GM23338 (cell line): ENCODE measurements around the gene RCCD1. TPM values are rescaled to one million over a fixed set of nuclear protein-coding genes. Genes with fewer than 3 reads are reported as not detected.

Experiments used
- ATAC-seq: fragments of 200-7000 bp; cut with Tn5 transposase; 3 replicates; pipeline ENCODE4 v1.9.1; 2020
- DNase-seq: peaks from one replicate; pipeline ENCODE4 v3.0.0-alpha.2; 2015; ENCODE audit warnings: low spot score
- H2AFZ ChIP-seq: fragments of 200-600 bp; sonication (generic); 2 replicates; pipeline ENCODE4 v1.8.0; 2016; ENCODE audit warnings: antibody characterized with exemption, mild to moderate bottlenecking, moderate library complexity
- H3F3A ChIP-seq: fragments of 200-600 bp; sonication (generic); replicated peaks from 2 replicates; pipeline ENCODE4 v1.8.0; 2017; ENCODE audit warnings: antibody characterized with exemption, mixed run types, low read depth
- H3K27ac ChIP-seq: fragments of 200-600 bp; sonication (generic); 2 replicates; pipeline ENCODE4 v1.6.1; 2016; ENCODE audit warnings: low read depth
- H3K27me3 ChIP-seq: fragments of 200-600 bp; sonication (generic); 2 replicates; pipeline ENCODE4 v1.8.0; 2016; ENCODE audit warnings: mild to moderate bottlenecking, mixed run types, moderate library complexity; ENCODE audit not compliant: insufficient read depth
- H3K36me3 ChIP-seq: fragments of 200-600 bp; sonication (generic); 2 replicates; pipeline ENCODE4 v1.8.0; 2016; ENCODE audit warnings: mild to moderate bottlenecking; ENCODE audit not compliant: insufficient read depth
- H3K4me1 ChIP-seq: fragments of 200-600 bp; sonication (generic); 2 replicates; pipeline ENCODE4 v1.8.0; 2016; ENCODE audit warnings: mild to moderate bottlenecking, moderate library complexity; ENCODE audit not compliant: insufficient read depth
- H3K4me2 ChIP-seq: fragments of 200-600 bp; sonication (generic); 2 replicates; pipeline ENCODE4 v1.7.1; 2017; ENCODE audit warnings: mixed run types
- H3K4me3 ChIP-seq: fragments of 200-600 bp; sonication (generic); 2 replicates; pipeline ENCODE4 v1.6.1; 2016; ENCODE audit warnings: mixed run types
- H3K79me2 ChIP-seq: fragments of 200-600 bp; sonication (generic); replicated peaks from 2 replicates; pipeline ENCODE4 v1.8.0; 2017; ENCODE audit warnings: mild to moderate bottlenecking; ENCODE audit not compliant: insufficient read depth
- H3K9me2 ChIP-seq: fragments of 200-600 bp; sonication (generic); 2 replicates; pipeline ENCODE4 v1.8.0; 2017; ENCODE audit not compliant: insufficient read depth
- H4K20me1 ChIP-seq: fragments of 200-600 bp; sonication (generic); replicated peaks from 2 replicates; pipeline ENCODE4 v1.8.0; 2017; ENCODE audit warnings: mild to moderate bottlenecking; ENCODE audit not compliant: insufficient read depth
- H3K27ac Mint-ChIP-seq: 2 replicates; pipeline ENCODE4 v1.8.0; 2020; ENCODE audit warnings: inconsistent platforms, mild to moderate bottlenecking, moderate library complexity, mixed read lengths
- H3K27me3 Mint-ChIP-seq: 3 replicates; pipeline ENCODE4 v1.8.0; 2022; ENCODE audit warnings: low read depth, mild to moderate bottlenecking, moderate library complexity, mixed read lengths, inconsistent platforms; ENCODE audit not compliant: insufficient read depth, poor library complexity
- H3K36me3 Mint-ChIP-seq: 3 replicates; pipeline ENCODE4 v1.8.0; 2021; ENCODE audit warnings: low read depth, mild to moderate bottlenecking, inconsistent platforms, moderate library complexity, mixed read lengths
- H3K4me1 Mint-ChIP-seq: 3 replicates; pipeline ENCODE4 v1.8.0; 2020; ENCODE audit warnings: mild to moderate bottlenecking, inconsistent platforms, mixed read lengths
- H3K4me3 Mint-ChIP-seq: 3 replicates; pipeline ENCODE4 v1.8.0; 2021; ENCODE audit warnings: moderate library complexity, mild to moderate bottlenecking, inconsistent platforms, mixed read lengths
- H3K9me3 Mint-ChIP-seq: 3 replicates; pipeline ENCODE4 v1.8.0; 2020; ENCODE audit warnings: moderate library complexity, mild to moderate bottlenecking, inconsistent platforms, mixed read lengths
- CREB1 ChIP-seq: fragments of 250-450 bp; sonication (Bioruptor Pico); IDR thresholded peaks from 2 replicates; pipeline ENCODE4 v1.5.0; 2020; ENCODE audit warnings: low read depth, mild to moderate bottlenecking, moderate library complexity
- EZH2 ChIP-seq: fragments of 200-600 bp; sonication (generic); IDR thresholded peaks from one replicate; pipeline ENCODE4 v1.8.0; 2017; ENCODE audit warnings: antibody characterized with exemption, mild to moderate bottlenecking, low read depth; ENCODE audit not compliant: unreplicated experiment
- EZH2phosphoT487 ChIP-seq: fragments of 200-600 bp; sonication (generic); IDR thresholded peaks from one replicate; pipeline ENCODE4 v1.8.1; 2018; ENCODE audit warnings: antibody characterized with exemption; ENCODE audit not compliant: unreplicated experiment
- JUNB ChIP-seq: IDR thresholded peaks from one replicate; pipeline ENCODE4 v1.6.1; 2016; ENCODE audit warnings: antibody characterized with exemption; ENCODE audit not compliant: unreplicated experiment
- NANOG ChIP-seq: IDR thresholded peaks from 2 replicates; pipeline ENCODE4 v1.6.1; 2016; ENCODE audit warnings: antibody characterized with exemption, borderline replicate concordance
- POLR2AphosphoS5 ChIP-seq: IDR thresholded peaks from 2 replicates; pipeline ENCODE4 v1.6.1; 2016; ENCODE audit warnings: antibody characterized with exemption, low read depth
- STAT1 ChIP-seq: IDR thresholded peaks from one replicate; pipeline ENCODE4 v1.6.1; 2016; ENCODE audit warnings: antibody characterized with exemption; ENCODE audit not compliant: unreplicated experiment
- ZNF114 ChIP-seq: fragments of 250-450 bp; sonication (Bioruptor Pico); IDR thresholded peaks from 2 replicates; pipeline ENCODE4 v1.5.0; 2020; ENCODE audit warnings: mild to moderate bottlenecking, moderate library complexity
- ZNF331 ChIP-seq: fragments of 250-450 bp; sonication (Bioruptor Pico); IDR thresholded peaks from 2 replicates; pipeline ENCODE4 v1.5.0; 2020; ENCODE audit warnings: low read depth, mild to moderate bottlenecking, moderate library complexity
- polyA plus RNA-seq: library from polyadenylated mRNA; unstranded; fragments of >200 nt; fragmentation: Nextera tagmentation; extraction: Ambion mirVana; gene quantifications from 2 replicates; pipeline ENCODE4 v1.2.1, GENCODE V29; 2016
- total RNA-seq: library from RNA; depleted of rRNA; stranded (reverse); fragments of >200 nt; shearing (Covaris generic); gene quantifications from 2 replicates; pipeline ENCODE4 v1.2.3, GENCODE V29; 2014
- TF ChIP-seq, protein P1 (sequence below), 2 experiments: fragments of 200-600 bp in 1 of 2; sonication (generic) in 1 of 2; conservative IDR thresholded peaks; 2 replicates each; pipeline versions ENCODE4 v1.5.1 to v1.6.1; 2016 to 2017; ENCODE audit warnings: antibody characterized with exemption in 2 of 2, low read depth in 2 of 2, mild to moderate bottlenecking in 2 of 2, moderate library complexity in 1 of 2
- TF ChIP-seq, protein P2 (sequence below): IDR thresholded peaks from one replicate; pipeline ENCODE4 v1.6.1; 2018; ENCODE audit warnings: antibody characterized with exemption; ENCODE audit not compliant: unreplicated experiment
- TF ChIP-seq, protein P3 (sequence below): IDR thresholded peaks from 2 replicates; pipeline ENCODE4 v1.6.1; 2016; ENCODE audit warnings: antibody characterized with exemption

RCCD1 gene
- total and polyA plus RNA-seq, 2 experiments from 2014 or later: 10.8 to 17.1 TPM

DNA sequence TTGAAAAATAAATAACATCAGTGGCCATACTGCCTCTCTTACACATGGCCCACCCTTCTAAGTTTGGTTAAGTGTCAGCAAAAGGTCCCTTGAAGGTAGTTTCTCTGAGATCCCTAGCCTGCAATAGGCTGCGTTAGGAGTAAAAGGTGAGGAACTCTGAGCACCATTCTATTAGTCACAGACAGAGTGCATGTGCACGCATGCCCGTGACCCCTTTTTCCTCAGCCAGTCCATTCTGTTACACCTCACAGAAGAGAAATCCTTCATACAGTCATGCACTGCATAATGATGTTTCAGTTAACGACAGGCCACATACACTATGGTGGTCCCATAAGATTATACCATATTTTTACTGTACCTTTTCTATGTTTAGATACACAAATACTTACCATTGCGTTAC, 12.5 kb downstream of the RCCD1 start (continued):
- TF ChIP-seq, protein P1, sequence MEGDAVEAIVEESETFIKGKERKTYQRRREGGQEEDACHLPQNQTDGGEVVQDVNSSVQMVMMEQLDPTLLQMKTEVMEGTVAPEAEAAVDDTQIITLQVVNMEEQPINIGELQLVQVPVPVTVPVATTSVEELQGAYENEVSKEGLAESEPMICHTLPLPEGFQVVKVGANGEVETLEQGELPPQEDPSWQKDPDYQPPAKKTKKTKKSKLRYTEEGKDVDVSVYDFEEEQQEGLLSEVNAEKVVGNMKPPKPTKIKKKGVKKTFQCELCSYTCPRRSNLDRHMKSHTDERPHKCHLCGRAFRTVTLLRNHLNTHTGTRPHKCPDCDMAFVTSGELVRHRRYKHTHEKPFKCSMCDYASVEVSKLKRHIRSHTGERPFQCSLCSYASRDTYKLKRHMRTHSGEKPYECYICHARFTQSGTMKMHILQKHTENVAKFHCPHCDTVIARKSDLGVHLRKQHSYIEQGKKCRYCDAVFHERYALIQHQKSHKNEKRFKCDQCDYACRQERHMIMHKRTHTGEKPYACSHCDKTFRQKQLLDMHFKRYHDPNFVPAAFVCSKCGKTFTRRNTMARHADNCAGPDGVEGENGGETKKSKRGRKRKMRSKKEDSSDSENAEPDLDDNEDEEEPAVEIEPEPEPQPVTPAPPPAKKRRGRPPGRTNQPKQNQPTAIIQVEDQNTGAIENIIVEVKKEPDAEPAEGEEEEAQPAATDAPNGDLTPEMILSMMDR (conservative IDR thresholded peaks at IDR 0.05; ENCODE audit: low read depth in 2 of 2): no peak
- TF ChIP-seq ZNF114 (CRISPR knock-in tag): no peak
- no peak for TF ChIP-seq POLR2AphosphoS5
- TF ChIP-seq, protein P2, sequence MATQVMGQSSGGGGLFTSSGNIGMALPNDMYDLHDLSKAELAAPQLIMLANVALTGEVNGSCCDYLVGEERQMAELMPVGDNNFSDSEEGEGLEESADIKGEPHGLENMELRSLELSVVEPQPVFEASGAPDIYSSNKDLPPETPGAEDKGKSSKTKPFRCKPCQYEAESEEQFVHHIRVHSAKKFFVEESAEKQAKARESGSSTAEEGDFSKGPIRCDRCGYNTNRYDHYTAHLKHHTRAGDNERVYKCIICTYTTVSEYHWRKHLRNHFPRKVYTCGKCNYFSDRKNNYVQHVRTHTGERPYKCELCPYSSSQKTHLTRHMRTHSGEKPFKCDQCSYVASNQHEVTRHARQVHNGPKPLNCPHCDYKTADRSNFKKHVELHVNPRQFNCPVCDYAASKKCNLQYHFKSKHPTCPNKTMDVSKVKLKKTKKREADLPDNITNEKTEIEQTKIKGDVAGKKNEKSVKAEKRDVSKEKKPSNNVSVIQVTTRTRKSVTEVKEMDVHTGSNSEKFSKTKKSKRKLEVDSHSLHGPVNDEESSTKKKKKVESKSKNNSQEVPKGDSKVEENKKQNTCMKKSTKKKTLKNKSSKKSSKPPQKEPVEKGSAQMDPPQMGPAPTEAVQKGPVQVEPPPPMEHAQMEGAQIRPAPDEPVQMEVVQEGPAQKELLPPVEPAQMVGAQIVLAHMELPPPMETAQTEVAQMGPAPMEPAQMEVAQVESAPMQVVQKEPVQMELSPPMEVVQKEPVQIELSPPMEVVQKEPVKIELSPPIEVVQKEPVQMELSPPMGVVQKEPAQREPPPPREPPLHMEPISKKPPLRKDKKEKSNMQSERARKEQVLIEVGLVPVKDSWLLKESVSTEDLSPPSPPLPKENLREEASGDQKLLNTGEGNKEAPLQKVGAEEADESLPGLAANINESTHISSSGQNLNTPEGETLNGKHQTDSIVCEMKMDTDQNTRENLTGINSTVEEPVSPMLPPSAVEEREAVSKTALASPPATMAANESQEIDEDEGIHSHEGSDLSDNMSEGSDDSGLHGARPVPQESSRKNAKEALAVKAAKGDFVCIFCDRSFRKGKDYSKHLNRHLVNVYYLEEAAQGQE: no peak
- TF ChIP-seq ZNF331 (CRISPR knock-in tag): no peak
- TF ChIP-seq NANOG: no peak

DNA sequence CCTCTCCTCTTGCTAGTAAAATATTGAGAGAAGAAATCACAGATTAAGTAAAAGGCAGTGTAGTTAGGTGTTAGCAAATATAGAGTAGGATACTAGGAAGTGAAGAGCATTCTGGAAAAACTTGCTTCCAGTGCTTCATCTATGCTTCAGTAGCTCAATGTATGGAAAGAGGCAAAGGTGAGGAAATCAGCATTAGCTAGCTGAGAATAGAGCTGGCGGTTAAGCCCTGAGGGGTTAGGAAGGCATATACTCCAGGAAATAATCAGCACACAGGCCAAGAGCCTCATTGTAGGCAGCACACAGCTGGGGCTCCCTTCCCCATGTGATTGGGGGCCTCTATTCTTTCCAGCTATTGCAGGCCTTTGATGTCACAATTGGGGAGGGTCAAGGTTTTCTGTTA, 13.8 kb downstream of the RCCD1 start:
- no peak overlapping the region for H3K27ac ChIP-seq
- TF ChIP-seq ZNF114 (CRISPR knock-in tag) (no peak), JUNB (no peak), EZH2 (no peak), STAT1 (no peak), EZH2phosphoT487 (no peak), CREB1 (no peak), NANOG (no peak), ZNF331 (CRISPR knock-in tag) (no peak)
- TF ChIP-seq, protein P2: no peak
- TF ChIP-seq, protein P3, sequence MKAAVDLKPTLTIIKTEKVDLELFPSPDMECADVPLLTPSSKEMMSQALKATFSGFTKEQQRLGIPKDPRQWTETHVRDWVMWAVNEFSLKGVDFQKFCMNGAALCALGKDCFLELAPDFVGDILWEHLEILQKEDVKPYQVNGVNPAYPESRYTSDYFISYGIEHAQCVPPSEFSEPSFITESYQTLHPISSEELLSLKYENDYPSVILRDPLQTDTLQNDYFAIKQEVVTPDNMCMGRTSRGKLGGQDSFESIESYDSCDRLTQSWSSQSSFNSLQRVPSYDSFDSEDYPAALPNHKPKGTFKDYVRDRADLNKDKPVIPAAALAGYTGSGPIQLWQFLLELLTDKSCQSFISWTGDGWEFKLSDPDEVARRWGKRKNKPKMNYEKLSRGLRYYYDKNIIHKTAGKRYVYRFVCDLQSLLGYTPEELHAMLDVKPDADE: no peak

More for the DNA sequence above, 13.8 kb downstream of the RCCD1 start:
- no peaks in the 10 kb centered on the region for H3K9me3 Mint-ChIP-seq
- H4K20me1 ChIP-seq: peaks cover 14% of the 10 kb centered on the region
- H3K27ac Mint-ChIP-seq: no peak overlapping the region
- H3K27me3 Mint-ChIP-seq: peaks cover 5% of the 10 kb centered on the region
- H3K9me2 ChIP-seq: no peaks in the 10 kb centered on the region
- H3K4me2 ChIP-seq: no peak overlapping the region
- no peaks in the 10 kb centered on the region for H3K27me3 ChIP-seq
- no peaks in the 10 kb centered on the region for H3K4me1 ChIP-seq
- ATAC-seq (no peak), DNase-seq (no peak)
- peaks cover 72% of the 10 kb centered on the region for H3K36me3 ChIP-seq
- no peaks in the 10 kb centered on the region for H3K4me1 Mint-ChIP-seq
- H3K4me3 ChIP-seq: no peak overlapping the region
- no peak overlapping the region for H3K4me3 Mint-ChIP-seq
- H3F3A ChIP-seq: peaks cover 6% of the 10 kb centered on the region; the same call in 1 of the 2 replicates
- no peaks in the 10 kb centered on the region; the same call in 1 of the 2 replicates for H3K79me2 ChIP-seq
- H2AFZ ChIP-seq: no peak overlapping the region
- H3K36me3 Mint-ChIP-seq: peaks cover 80% of the 10 kb centered on the region
